Pons (tissue), 1 donor: Measurements from ENCODE around the gene FOXQ1.
"Not testable (repeated sequence)": the region's sequence is repeated elsewhere in the genome, so short reads cannot be mapped to it uniquely, and the experiment has no call there.

Experiments used
- DNase-seq: peaks from one replicate; pipeline ENCODE4 v3.0.0-alpha.2; 2016; ENCODE audit warnings: low spot score

Gene FOXQ1

GRCh38 chr6:1290805-1291204 lies 21.1 kb upstream of the FOXQ1 start:
- no peak for DNase-seq

GRCh38 chr6:1291381-1291780 lies 20.5 kb upstream of the FOXQ1 start:
- DNase-seq, result no peak

- DNase-seq, result no peak
Measured at GRCh38 chr6:1295420-1295819, 16.5 kb upstream of the FOXQ1 start.

GRCh38 chr6:1296079-1296478 lies 15.8 kb upstream of the FOXQ1 start:
- no peak for DNase-seq

- DNase-seq, result no peak
Measured at GRCh38 chr6:1296542-1296941, 15.4 kb upstream of the FOXQ1 start.

GRCh38 chr6:1297746-1298145 lies 14.2 kb upstream of the FOXQ1 start:
- DNase-seq, result no peak

- no peak for DNase-seq
Measured at GRCh38 chr6:1298768-1299167, 13.1 kb upstream of the FOXQ1 start.

GRCh38 chr6:1306133-1306532 lies 5.8 kb upstream of the FOXQ1 start:
- DNase-seq, result no peak

GRCh38 chr6:1309366-1309765 lies 2.5 kb upstream of the FOXQ1 start:
- no peak for DNase-seq

- DNase-seq, result no peak
Measured at GRCh38 chr6:1310628-1311399, 1.1 kb upstream of the FOXQ1 start.

- DNase-seq, result no peak
Measured at GRCh38 chr6:1312203-1312472, 240 bp downstream of the FOXQ1 start.

GRCh38 chr6:1312473-1313367 lies 822 bp downstream of the FOXQ1 start:
- DNase-seq, result no peak

- no peak for DNase-seq
Measured at GRCh38 chr6:1313384-1313766, 1.5 kb downstream of the FOXQ1 start.

GRCh38 chr6:1313767-1314503 lies 2.0 kb downstream of the FOXQ1 start:
- no peak for DNase-seq

- no peak for DNase-seq
Measured at GRCh38 chr6:1314617-1315016, 2.7 kb downstream of the FOXQ1 start.

GRCh38 chr6:1315201-1315559 lies 3.3 kb downstream of the FOXQ1 start:
- no peak for DNase-seq

- DNase-seq, result no peak
Measured at GRCh38 chr6:1315560-1316386, 3.9 kb downstream of the FOXQ1 start.

- no peak for DNase-seq
Measured at GRCh38 chr6:1316489-1316971, 4.6 kb downstream of the FOXQ1 start.

- DNase-seq, result no peak
Measured at GRCh38 chr6:1317302-1317815, 5.5 kb downstream of the FOXQ1 start.

- DNase-seq, result no peak
Measured at GRCh38 chr6:1318036-1318435, 6.1 kb downstream of the FOXQ1 start.

- DNase-seq, result not testable (repeated sequence)
Measured at GRCh38 chr6:1318584-1318983, 6.7 kb downstream of the FOXQ1 start.

- no peak for DNase-seq
Measured at GRCh38 chr6:1321738-1322137, 9.8 kb downstream of the FOXQ1 start.
